AG09309 (cell line): ENCODE data around the gene GPR21.

Source experiments
- DNase-seq: peaks from one replicate; pipeline ENCODE4 v3.0.0-alpha.2; 2010; ENCODE audit warnings: low read depth
- H3K4me3 ChIP-seq: 2 replicates; pipeline ENCODE4 v1.5.1; 2011; ENCODE audit warnings: mild to moderate bottlenecking, low read depth, low read length, moderate library complexity; ENCODE audit not compliant: control insufficient read depth
- CTCF ChIP-seq: IDR thresholded peaks from 2 replicates; pipeline ENCODE4 v1.5.1; 2011; ENCODE audit warnings: mild to moderate bottlenecking, low read depth, low read length, inconsistent platforms; ENCODE audit not compliant: insufficient read depth, control insufficient read depth; ENCODE audit errors: missing control alignments

The GPR21 gene

GRCh38 chr9:123065196-123065595 lies 31.7 kb downstream of the GPR21 start:
- no peak for DNase-seq
- TF ChIP-seq CTCF = no peak
- no peak overlapping the region for H3K4me3 ChIP-seq

DNA sequence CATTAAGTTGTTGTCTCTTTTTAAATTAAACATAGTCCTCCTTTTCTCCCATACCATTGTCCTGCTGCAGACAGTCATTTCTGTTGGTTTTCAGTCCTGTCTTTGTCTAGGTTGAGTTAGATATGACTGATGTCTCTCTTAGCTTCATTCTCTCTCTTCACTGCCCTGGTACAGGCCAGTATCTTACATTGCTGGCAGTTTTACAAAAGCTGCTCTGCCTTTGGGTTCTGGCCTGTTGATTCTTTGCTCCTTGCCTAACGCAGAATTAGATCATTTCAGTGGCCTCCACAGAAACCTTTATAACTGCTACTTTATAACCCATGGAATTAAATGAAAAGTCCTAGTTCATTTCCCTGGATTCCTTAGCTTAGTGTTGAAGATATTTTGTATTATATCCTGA lies 33.7 kb downstream of the GPR21 start:
- DNase-seq = no peak
- TF ChIP-seq CTCF = no peak
- H3K4me3 ChIP-seq = no peak overlapping the region

DNA sequence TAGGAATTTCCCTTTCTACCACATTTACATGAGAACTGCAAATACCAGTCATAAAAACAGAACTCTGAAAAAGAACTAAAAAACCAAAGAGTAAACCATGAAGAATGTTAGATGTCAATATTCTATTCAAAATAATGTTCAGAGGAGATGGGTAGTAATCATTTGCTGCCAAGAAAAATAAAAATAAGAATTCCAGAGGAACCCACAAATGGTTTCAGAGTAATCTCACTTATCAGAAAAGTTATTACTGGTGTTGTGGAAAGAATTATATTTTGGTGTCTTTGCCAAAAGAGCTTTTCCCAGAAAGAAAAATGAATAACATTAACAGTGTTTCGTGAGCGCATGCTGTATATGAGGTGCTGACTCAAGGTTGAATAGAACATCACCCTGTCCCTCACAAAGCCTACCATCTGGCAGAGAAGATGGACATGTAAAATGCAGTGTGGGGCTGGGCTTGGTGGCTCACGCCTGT lies 35.6 kb downstream of the GPR21 start:
- no peak for TF ChIP-seq CTCF
- H3K4me3 ChIP-seq = no peak overlapping the region
- peak; percentile 96 for DNase-seq

DNA sequence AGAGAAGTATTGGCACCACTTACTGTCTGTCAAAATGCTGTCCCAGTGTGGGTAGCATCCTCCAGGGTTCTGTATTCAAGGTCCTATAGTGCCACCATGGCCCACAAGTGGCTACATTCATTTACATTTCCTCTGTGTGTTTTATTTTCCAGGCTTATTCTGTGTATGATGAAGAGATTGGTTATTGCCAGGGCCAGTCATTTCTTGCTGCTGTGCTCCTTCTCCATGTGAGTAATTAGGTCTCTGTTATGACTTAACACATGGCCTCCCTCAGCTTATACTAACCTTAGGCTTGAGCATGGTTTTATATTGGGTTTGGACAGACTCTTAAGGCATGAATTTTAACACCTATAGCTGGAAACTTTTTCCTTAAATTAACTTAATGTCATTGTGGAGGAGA lies 36.7 kb downstream of the GPR21 start:
- no peak overlapping the region for H3K4me3 ChIP-seq
- DNase-seq = no peak
- TF ChIP-seq CTCF = no peak

DNA sequence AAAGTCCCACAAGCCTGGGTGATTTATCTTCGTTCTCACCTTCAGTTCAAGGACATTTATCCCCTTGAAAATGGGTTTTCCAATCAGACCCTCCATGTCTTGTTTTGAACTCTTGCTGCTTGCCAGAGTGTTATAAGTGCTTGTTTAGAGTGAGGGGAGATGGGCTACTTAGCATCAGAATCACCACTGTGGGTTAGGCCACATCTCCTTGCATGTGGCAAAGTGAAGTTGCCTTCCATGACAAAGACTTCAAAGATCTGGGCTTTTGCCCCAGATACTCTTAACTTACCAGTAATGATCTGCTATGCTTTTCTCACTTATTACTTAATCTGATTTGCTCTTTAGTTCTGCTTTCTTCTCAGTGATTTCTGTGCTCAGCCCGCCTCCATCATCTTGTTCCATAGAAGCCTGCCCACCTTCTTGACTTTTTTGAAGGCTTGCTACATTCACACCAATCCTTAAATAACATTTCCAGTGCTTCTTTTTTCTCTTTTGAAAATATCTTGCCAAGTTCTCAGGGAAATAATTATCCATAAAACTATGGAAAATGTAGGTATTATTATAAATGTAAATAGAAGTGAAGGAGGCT lies 39.0 kb downstream of the GPR21 start:
- no peak overlapping the region for H3K4me3 ChIP-seq
- TF ChIP-seq CTCF = no peak
- DNase-seq = no peak

DNA sequence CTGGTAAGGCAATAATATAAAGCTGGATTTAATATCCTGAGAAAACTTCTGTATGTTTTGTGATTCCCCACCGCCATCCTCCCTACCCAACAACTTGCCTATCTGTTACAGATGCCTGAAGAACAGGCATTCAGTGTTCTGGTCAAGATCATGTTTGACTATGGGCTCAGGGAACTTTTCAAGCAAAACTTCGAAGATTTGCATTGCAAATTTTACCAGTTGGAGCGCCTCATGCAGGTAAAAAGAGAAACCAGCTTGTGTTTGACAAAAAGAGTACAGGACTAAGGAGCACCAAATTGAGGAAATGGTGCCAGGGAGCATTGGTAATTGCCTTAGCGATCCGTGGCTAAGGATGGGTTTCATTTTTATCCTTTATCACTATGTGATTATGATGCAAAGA lies 40.0 kb downstream of the GPR21 start:
- no peak for TF ChIP-seq CTCF
- DNase-seq = no peak
- H3K4me3 ChIP-seq = no peak overlapping the region
